ENCODE results near the gene SDK1.

GRCh38 chr7:4184653-4185052, 883.6 kb downstream of the SDK1 start:
- no peak for TF ChIP-seq RXRA (IDR thresholded peaks at IDR 0.05)
- TF ChIP-seq, protein P1, sequence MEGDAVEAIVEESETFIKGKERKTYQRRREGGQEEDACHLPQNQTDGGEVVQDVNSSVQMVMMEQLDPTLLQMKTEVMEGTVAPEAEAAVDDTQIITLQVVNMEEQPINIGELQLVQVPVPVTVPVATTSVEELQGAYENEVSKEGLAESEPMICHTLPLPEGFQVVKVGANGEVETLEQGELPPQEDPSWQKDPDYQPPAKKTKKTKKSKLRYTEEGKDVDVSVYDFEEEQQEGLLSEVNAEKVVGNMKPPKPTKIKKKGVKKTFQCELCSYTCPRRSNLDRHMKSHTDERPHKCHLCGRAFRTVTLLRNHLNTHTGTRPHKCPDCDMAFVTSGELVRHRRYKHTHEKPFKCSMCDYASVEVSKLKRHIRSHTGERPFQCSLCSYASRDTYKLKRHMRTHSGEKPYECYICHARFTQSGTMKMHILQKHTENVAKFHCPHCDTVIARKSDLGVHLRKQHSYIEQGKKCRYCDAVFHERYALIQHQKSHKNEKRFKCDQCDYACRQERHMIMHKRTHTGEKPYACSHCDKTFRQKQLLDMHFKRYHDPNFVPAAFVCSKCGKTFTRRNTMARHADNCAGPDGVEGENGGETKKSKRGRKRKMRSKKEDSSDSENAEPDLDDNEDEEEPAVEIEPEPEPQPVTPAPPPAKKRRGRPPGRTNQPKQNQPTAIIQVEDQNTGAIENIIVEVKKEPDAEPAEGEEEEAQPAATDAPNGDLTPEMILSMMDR (IDR thresholded peaks at IDR 0.05; ENCODE audit: low read depth, low read length, missing input control) = no peak

All from liver (tissue), 3 donors.